CD4-positive, alpha-beta T cell treated with Interleukin-4 for 1 hour (primary cell): Measurements from ENCODE around the gene FAM204A.

Experiments used
- DNase-seq, 2 donors: peaks; one replicate each; pipeline ENCODE4 v3.0.0-alpha.2; 2020 to 2022

The FAM204A gene

DNA sequence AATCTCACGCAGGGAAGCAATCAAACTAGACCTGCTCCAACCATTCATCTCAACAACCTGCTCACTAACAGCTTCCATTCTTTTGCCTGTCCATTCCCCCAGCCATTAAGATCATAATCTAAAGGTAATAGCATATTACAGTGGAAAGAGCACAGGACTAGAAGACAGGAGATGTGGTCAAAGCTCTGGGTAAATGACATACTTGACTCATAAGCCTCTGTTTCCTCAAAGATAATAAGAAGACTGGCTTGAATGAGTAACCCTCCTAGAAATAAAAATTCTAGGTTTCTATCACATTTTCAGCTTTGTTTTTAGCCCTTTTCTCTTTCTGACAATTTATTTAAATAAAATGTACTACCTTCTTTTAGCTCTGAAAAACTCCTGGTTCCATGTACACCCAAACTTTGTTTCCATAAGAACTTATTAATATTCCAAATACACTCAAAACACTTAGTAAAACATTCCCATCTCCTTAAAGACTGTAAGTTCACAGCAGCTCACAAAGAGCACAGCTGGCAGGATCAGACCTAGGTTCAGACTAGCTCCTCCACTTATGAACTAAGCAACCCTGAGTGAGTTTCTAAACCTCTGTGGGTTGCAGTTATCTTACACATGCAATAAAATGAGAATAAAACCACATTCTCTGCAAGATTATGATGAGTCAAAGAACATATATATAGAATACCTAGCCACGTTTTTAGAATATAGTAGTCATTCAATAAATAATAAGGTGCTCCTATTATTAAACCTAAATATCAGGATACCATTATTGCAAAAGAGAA, 11.6 kb downstream of the FAM204A start:
- DNase-seq, result no peak

- DNase-seq, result no peak
These were observed 18.0 kb downstream of the FAM204A start for GRCh38 chr10:118324140-118324539.

GRCh38 chr10:118321724-118322575, 20.2 kb downstream of the FAM204A start:
- DNase-seq, result no peak

DNA sequence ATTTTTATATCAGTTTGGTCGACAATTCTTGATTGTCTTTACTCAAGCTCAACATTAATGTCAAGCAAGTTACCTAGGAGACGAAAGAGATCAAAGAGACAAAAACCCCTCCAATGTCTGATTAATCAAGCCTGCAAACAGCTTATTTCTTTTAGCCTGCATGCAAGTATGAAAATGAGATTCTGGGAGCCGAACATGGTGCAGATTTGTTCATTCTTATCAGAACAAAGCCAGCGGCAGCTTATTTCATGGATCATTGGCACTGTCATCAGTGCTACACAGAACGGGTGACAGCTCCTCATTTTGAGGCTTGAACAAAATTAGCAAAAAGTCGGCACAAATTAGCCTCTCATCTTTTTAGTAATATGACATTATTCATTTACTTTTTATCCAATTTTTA, 26.5 kb downstream of the FAM204A start:
- no peak for DNase-seq

GRCh38 chr10:118314882-118315281, 27.2 kb downstream of the FAM204A start:
- no peak for DNase-seq

DNA sequence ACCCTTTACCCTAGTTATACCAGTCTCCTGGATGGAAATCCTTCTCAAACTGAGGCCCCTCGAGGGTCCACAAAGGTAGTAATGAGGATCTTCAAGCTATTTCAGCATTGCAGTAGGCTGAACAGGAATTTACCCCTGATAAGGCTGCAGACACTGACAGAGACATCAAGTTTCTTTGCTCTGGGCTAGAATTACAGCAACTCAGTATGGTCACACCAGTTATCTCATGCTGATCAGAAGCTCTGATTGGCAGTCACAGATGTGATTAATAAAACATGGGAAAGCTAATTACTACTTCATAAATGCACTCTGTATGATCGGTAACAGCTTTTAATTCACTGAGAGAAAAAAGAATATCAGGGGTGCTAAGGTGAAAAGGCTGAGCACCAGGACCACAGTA, 30.6 kb downstream of the FAM204A start:
- no peak for DNase-seq

- DNase-seq, result no peak
These were observed 31.3 kb downstream of the FAM204A start for GRCh38 chr10:118310822-118311221.

- no peak for DNase-seq
These were observed 32.2 kb downstream of the FAM204A start for GRCh38 chr10:118309911-118310310.

DNA sequence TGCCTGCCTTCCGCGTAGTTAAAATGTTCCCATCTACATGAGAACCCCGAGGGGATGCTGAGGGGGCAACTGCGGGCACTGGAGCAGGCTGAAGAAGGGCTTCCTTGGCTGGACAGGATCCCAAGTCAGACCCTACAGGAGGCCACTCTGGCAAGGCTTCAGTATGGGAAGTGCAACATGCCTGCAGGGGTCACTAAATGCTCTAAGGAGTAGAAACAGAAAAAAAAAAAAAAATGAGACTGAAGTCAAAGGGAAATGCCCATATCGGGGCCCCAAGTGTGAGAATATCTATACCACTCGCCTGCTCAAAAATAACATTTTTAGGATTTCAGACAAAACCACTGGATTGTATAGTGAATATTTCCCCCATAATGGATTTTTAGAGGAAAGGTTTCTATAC, 33.5 kb downstream of the FAM204A start:
- no peak for DNase-seq

DNA sequence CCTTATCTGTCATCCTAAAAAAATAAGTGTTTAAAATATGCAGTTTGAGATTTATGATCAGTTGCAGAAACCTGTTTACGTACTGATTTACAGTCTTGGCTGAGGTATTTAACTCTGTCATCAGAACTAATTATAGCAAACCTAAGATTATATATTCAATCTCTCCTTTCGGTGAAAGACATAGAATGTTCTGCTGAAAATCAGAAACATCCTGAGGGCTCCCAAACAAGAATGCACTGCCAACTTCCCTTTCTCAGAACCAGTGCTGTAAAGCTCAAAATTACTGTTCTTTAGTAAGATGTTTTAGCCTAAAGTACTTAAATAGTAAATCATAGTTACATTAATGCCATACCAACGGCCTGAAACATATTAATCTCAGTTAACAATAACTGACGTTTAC, 34.3 kb downstream of the FAM204A start:
- DNase-seq, result no peak

GRCh38 chr10:118307220-118307619, 34.9 kb downstream of the FAM204A start:
- DNase-seq, result no peak

DNA sequence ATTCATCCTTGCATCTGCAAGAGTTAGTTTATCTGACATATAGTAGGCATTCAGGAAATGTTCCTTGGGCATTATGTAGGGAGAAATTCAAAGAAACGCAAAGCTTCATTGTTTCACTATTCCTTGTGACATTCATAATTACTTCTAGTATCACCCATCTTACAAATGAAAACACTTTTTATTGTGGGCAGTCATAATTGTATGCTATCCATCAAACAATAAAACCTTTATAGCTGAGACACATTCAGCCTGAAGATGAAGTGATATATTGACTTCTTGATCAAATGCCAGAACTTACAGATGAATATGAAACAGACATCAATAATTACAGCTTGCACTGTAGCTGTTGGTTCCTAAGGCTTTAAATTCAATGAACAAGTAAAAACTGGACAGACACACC, 36.4 kb downstream of the FAM204A start:
- no peak for DNase-seq

DNA sequence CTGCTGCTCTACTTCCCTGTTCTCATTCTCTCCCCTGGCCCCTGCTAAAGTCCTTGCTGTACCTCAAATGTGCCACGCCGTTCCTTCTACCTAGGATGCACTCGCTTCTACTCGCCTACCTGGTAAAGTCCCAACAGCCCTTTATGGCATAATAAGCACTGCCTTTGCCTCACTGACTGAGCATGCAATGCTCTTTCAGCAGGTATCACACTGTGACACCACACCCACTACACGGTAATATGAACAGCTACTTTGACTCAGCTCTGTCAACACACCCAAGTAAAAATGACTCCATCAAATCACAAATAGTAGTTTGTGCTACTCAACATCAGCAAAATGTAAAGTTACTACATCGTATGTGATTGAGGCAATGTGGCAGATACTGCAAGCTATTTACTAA, 37.6 kb downstream of the FAM204A start:
- DNase-seq, result no peak

DNA sequence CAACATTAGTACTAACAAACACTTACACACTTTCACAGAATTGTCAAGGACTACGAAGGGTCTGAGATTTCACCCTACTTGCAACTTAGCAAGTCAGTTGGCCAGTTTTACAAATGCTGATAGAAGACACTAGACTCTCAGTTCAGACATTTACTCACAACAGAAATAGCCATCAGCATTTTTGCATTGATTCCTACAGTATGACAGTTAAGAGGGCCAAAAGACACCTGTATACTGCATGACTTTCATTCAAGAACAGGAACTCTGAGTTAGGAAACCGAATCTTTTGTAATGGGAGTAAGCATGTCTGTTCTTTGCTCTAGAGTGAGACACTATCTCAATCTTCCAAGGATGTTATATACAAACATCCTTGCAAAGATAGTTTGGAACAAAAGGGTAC, 40.9 kb downstream of the FAM204A start:
- DNase-seq, result no peak

DNA sequence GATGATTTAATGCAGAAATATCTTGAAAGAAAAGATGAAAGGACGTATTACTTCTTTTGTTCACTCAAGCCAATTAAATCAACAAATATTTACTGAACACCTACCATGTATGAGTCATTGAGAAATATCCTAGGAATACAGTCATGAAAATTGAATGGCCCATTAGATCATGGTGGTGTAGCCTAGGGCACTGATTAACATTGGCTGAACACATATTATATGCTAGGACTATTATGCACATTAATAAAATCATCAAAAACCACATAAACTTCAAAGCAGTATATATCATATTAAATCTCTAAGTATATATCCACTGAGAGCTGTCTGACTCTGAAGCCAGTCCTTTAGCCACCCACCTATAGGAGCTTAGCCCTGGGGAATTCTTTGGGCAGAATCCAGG, 41.8 kb downstream of the FAM204A start:
- no peak for DNase-seq

DNA sequence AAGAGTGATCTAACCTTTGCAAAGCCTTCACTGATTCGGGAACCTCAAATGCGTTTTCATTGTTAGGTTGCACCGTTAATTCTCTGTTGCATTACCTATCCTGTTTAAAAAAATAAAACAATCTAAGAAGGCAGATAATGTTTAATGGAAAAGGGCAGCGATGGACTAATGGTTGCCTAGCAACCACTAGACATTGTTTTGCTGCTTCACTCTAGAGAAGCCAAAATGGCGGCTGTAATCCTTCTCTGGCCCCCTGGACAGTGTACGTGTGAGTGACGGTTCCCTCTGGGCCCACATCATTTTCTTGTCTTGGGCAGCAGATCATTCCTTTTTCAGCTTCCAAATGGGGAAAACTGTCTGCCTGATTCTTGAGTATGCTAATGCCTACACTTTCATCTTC, 43.3 kb downstream of the FAM204A start:
- DNase-seq, result no peak

- DNase-seq, result no peak
These were observed 51.0 kb downstream of the FAM204A start for GRCh38 chr10:118291122-118291521.

- no peak for DNase-seq
These were observed 51.6 kb downstream of the FAM204A start for GRCh38 chr10:118290471-118290995.

GRCh38 chr10:118287076-118287806, 54.9 kb downstream of the FAM204A start:
- no peak for DNase-seq

DNA sequence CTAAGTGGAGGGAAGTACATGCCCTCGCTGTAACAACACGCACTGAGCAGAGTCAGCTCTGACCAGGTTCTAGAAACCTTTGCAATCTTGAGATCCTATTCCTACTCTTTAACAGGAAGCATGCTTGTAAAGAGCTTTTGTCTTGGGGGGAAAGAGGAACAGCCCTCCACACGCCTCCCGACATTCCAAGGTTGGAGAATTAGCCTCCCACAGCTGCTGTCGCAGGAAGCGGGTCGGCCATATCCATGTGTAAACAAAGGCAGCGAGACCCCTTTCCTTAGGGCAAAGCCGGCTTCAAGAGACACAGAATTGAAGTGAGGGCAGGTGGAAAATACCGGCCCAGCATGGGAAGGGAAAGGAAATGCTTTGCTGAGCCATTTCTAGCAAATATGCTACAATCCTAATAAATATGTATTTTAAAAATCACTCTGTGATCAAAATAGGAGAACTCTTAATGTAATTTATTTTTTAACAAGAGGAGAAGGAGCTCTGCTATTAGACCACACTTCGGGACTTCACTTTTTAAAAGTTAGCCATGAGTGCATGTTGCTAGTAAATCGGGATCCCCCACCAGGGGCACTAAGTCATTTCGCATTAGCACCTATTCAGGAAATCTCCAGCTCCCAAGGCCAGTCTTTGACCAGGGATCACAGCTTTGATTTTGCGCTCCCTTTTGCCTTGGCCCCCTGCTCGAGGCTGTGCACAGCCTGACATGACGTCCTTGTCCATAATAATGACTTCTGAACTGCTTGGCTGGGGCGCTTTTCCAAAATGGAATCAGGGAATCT, 55.9 kb downstream of the FAM204A start:
- no peak for DNase-seq

DNA sequence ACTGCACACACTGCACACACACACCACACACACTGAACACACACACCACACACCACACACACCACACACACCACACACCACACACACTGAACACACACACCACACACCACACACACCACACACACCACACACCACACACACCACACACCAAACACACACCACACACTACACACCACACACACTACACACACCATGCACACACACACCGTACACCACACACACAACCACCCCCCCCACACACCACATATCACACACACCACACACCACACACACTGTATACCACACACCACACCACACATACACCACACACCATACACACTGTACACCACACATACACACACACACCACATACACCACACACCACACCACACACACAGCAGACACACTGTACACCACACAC, 59.5 kb downstream of the FAM204A start:
- no peak for DNase-seq

- no peak for DNase-seq
These were observed 63.5 kb downstream of the FAM204A start for GRCh38 chr10:118278649-118279048.

- no peak for DNase-seq
These were observed 64.3 kb downstream of the FAM204A start for GRCh38 chr10:118277871-118278270.
